HL-60 (cell line): Measurements from ENCODE around the gene JMJD1C.

Experiments
- GABPA ChIP-seq: IDR thresholded peaks from 2 replicates; pipeline ENCODE4 v1.6.1; 2012; ENCODE audit warnings: low read depth
- POLR2AphosphoS5 ChIP-seq: IDR thresholded peaks from 2 replicates; pipeline ENCODE4 v1.6.1; 2012; ENCODE audit warnings: low read depth
- TF ChIP-seq, protein P1 (sequence below): IDR thresholded peaks from one replicate; pipeline ENCODE4 v1.5.1; 2011; ENCODE audit warnings: low read length, control low read depth, inconsistent platforms; ENCODE audit not compliant: insufficient read depth
- TF ChIP-seq, protein P2 (sequence below): IDR thresholded peaks from 2 replicates; pipeline ENCODE4 v1.6.1; 2012; ENCODE audit warnings: low read depth; ENCODE audit not compliant: insufficient replicate concordance

DNA sequence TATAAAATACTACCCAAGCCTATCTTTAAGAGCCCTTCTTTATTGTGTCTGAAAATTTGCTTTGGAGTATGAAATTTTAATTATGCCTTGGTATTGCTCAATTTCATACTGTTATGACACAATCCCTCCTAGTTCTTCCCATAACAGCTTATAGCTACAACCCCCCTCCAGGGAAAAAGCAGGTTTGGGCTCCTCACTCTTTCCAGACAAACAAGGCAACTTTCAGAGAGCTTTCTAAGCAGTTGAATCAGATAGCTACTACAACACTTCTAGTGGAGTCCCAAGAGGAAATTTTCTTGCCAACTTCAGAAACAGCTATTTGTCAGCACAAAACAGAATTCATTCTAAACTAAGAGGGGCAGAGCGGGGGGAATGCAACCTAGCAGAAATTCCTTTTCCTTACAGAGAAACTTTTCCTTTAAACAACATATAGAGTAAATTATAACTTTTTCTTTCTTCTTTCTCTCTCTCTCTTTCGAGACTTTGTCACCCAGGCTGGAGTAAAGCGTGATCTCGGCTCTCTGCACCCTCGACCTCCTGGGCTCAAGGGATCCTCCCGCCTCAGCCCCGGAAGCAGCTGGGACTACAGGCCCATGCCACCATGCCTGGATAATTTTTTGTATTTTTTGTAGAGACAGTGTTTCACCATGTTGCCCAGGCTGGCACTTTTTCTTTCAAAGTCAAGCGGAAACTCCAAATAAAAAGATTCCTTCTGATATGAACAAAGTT, 26.0 kb upstream of the JMJD1C start:
- TF ChIP-seq, protein P1, sequence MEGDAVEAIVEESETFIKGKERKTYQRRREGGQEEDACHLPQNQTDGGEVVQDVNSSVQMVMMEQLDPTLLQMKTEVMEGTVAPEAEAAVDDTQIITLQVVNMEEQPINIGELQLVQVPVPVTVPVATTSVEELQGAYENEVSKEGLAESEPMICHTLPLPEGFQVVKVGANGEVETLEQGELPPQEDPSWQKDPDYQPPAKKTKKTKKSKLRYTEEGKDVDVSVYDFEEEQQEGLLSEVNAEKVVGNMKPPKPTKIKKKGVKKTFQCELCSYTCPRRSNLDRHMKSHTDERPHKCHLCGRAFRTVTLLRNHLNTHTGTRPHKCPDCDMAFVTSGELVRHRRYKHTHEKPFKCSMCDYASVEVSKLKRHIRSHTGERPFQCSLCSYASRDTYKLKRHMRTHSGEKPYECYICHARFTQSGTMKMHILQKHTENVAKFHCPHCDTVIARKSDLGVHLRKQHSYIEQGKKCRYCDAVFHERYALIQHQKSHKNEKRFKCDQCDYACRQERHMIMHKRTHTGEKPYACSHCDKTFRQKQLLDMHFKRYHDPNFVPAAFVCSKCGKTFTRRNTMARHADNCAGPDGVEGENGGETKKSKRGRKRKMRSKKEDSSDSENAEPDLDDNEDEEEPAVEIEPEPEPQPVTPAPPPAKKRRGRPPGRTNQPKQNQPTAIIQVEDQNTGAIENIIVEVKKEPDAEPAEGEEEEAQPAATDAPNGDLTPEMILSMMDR, result no peak
- TF ChIP-seq, protein P2, sequence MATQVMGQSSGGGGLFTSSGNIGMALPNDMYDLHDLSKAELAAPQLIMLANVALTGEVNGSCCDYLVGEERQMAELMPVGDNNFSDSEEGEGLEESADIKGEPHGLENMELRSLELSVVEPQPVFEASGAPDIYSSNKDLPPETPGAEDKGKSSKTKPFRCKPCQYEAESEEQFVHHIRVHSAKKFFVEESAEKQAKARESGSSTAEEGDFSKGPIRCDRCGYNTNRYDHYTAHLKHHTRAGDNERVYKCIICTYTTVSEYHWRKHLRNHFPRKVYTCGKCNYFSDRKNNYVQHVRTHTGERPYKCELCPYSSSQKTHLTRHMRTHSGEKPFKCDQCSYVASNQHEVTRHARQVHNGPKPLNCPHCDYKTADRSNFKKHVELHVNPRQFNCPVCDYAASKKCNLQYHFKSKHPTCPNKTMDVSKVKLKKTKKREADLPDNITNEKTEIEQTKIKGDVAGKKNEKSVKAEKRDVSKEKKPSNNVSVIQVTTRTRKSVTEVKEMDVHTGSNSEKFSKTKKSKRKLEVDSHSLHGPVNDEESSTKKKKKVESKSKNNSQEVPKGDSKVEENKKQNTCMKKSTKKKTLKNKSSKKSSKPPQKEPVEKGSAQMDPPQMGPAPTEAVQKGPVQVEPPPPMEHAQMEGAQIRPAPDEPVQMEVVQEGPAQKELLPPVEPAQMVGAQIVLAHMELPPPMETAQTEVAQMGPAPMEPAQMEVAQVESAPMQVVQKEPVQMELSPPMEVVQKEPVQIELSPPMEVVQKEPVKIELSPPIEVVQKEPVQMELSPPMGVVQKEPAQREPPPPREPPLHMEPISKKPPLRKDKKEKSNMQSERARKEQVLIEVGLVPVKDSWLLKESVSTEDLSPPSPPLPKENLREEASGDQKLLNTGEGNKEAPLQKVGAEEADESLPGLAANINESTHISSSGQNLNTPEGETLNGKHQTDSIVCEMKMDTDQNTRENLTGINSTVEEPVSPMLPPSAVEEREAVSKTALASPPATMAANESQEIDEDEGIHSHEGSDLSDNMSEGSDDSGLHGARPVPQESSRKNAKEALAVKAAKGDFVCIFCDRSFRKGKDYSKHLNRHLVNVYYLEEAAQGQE, result no peak
- TF ChIP-seq POLR2AphosphoS5 (no peak), GABPA (no peak)
